MCF 10A (cell line): ENCODE measurements around the gene MAPK13. TPM values are rescaled to one million over a fixed set of nuclear protein-coding genes. Genes with fewer than 3 reads are reported as not detected.

Experiments
- BruUV-seq: library from RNA; stranded (reverse); fragments of 400-500 nt; replicated peaks from 2 replicates; lab custom pipeline; 2021; lab: Mats Ljungman, UMichigan
- CTCF ChIA-PET: fragments of 300-600 bp; sonication (Branson Sonifier 250); formaldehyde crosslinking; extraction: SDS; loops from one replicate; lab custom pipeline; 2021; ENCODE audit warnings: antibody characterized with exemption, inconsistent platforms; lab: Yijun Ruan, JAX
- POLR2A ChIA-PET: fragments of 300-600, 350-650 bp; sonication (Branson Sonifier 250); formaldehyde crosslinking; extraction: SDS; loops from one replicate; lab custom pipeline; 2020; ENCODE audit warnings: antibody characterized with exemption, inconsistent platforms; lab: Yijun Ruan, JAX
- DNase-seq: peaks from one replicate; pipeline ENCODE4 v3.0.0-alpha.2; 2018; ENCODE audit not compliant: unreplicated experiment
- H3K27ac Mint-ChIP-seq: one replicate; pipeline ENCODE4 v1.8.0; 2022; ENCODE audit warnings: mild to moderate bottlenecking, low read depth, mixed read lengths; ENCODE audit not compliant: unreplicated experiment
- H3K27me3 Mint-ChIP-seq: one replicate; pipeline ENCODE4 v1.8.0; 2022; ENCODE audit warnings: mixed read lengths; ENCODE audit not compliant: insufficient read depth, unreplicated experiment
- H3K36me3 Mint-ChIP-seq: one replicate; pipeline ENCODE4 v1.8.0; 2022; ENCODE audit warnings: mild to moderate bottlenecking, moderate library complexity, mixed read lengths; ENCODE audit not compliant: insufficient read depth, unreplicated experiment
- H3K4me1 Mint-ChIP-seq: one replicate; pipeline ENCODE4 v1.8.0; 2022; ENCODE audit warnings: mixed read lengths; ENCODE audit not compliant: insufficient read depth, unreplicated experiment
- H3K4me3 Mint-ChIP-seq: one replicate; pipeline ENCODE4 v1.8.0; 2022; ENCODE audit warnings: mild to moderate bottlenecking, moderate library complexity, mixed read lengths; ENCODE audit not compliant: unreplicated experiment
- H3K9me3 Mint-ChIP-seq: one replicate; pipeline ENCODE4 v1.8.0; 2022; ENCODE audit warnings: mixed read lengths; ENCODE audit not compliant: unreplicated experiment
- intact Hi-C: fragments of 100-400 bp; cut with micrococcal nuclease; formaldehyde crosslinking; loops from 2 replicates; pipeline ENCODE4 v1.14.1; 2022
- total RNA-seq: library from RNA; stranded (reverse); gene quantifications from 2 replicates; pipeline ENCODE4 v1.2.3, GENCODE V29; 2022
- TF ChIP-seq, protein P1 (sequence below): fragments of 200-600 bp; IDR thresholded peaks from one replicate; pipeline ENCODE4 v1.8.0; 2022; ENCODE audit warnings: antibody characterized with exemption, mild to moderate bottlenecking; ENCODE audit not compliant: unreplicated experiment

Gene MAPK13
- total RNA-seq, 1 experiment from 2014 or later, result 5.5 TPM

DNA sequence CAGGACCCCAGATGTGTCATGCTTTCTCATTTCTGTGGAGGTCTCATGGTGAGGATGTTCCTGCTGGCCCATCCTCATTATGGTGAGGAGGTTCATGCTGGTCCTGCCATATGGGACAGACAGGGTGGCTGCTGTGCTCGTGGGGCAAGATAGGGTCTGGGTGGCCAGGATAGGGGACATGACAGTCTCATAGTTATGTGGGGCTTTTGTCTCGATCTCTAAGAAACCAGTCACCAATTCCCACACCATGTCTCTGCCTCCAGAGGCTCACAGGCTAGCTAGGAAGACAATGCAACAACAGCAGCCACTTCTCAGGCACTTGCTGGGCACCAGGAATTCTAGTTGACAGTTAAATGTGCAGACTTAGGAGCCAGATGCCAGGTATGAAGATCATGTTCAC is 4.2 kb upstream of the MAPK13 start:
- CTCF ChIA-PET, result interaction anchor here (1.3 to 2.1 kb wide), 4 partner anchors 14 to 234 kb away, joined by 3 to 9 read pairs (median 5); no protein-coding TSS in a partner anchor
- H3K27ac Mint-ChIP-seq, result no peak overlapping the region

DNA sequence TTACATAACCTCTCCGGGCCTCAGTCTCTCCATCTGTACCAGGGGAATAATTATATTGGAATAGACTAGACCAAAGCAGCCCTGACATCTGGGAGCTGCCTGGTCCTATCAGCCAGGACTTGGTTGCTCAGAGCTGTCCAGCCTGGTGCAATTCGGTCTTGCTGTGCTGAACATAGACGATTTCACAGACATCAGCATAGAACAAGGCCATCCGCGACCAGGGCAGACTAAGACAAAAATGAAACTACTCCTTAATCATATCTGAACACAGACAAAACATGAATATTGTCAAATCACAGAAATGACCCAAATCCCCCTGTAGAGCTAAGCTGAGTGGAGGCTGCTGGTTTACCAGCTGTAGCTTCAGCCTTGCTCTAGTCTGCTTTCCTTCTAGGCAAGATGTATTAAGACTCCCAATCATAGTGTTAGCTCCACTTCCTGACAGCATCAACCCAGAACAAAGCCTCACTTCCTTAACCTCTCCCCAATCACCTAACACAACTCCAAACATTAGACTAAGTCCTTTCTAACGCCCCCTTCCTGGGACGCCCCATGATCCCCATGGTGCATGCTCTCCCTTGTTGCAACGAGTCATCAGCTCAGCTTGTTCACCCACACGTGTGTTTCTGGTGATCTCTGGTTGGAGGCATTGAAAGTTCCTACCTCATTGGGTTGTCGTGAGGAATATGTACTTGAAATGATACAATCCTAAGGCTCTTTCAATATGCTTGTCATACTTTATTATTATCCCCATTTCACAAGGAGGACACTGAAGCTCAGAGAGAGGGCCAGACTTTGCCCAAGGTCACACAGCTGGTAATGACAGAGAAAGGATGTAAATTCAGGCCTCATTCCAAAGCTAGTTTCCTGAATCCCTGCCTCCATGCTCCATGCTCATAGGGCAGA is 3.5 kb upstream of the MAPK13 start:
- no TSS peak for BruUV-seq
- no peak overlapping the region for H3K27ac Mint-ChIP-seq
- CTCF ChIA-PET, result interaction anchor here (0.5 to 2.1 kb wide), 6 partner anchors 13 to 234 kb away, joined by 3 to 9 read pairs (median 4); no protein-coding TSS in a partner anchor
- no peaks in the 10 kb centered on the region for H3K9me3 Mint-ChIP-seq
- TF ChIP-seq, protein P1, sequence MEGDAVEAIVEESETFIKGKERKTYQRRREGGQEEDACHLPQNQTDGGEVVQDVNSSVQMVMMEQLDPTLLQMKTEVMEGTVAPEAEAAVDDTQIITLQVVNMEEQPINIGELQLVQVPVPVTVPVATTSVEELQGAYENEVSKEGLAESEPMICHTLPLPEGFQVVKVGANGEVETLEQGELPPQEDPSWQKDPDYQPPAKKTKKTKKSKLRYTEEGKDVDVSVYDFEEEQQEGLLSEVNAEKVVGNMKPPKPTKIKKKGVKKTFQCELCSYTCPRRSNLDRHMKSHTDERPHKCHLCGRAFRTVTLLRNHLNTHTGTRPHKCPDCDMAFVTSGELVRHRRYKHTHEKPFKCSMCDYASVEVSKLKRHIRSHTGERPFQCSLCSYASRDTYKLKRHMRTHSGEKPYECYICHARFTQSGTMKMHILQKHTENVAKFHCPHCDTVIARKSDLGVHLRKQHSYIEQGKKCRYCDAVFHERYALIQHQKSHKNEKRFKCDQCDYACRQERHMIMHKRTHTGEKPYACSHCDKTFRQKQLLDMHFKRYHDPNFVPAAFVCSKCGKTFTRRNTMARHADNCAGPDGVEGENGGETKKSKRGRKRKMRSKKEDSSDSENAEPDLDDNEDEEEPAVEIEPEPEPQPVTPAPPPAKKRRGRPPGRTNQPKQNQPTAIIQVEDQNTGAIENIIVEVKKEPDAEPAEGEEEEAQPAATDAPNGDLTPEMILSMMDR, result no peak
- DNase-seq, result no peak
- H3K4me1 Mint-ChIP-seq, result peaks cover 14% of the 10 kb centered on the region
- POLR2A ChIA-PET, result interaction anchor here (1.3 kb wide), 1 partner anchor 13 kb away, joined by 4 read pairs; no protein-coding TSS in a partner anchor
- intact Hi-C loops, result no loop called here
- H3K27me3 Mint-ChIP-seq, result no peaks in the 10 kb centered on the region
- H3K36me3 Mint-ChIP-seq, result peaks cover 11% of the 10 kb centered on the region
- no peak overlapping the region for H3K4me3 Mint-ChIP-seq

More for the DNA sequence above, 4.2 kb upstream of the MAPK13 start:
- TF ChIP-seq, protein P1, result no peak
- no peaks in the 10 kb centered on the region for H3K9me3 Mint-ChIP-seq
- DNase-seq, result no peak
- peaks cover 16% of the 10 kb centered on the region for H3K4me1 Mint-ChIP-seq
- intact Hi-C loops, result no loop called here
- peaks cover 11% of the 10 kb centered on the region for H3K36me3 Mint-ChIP-seq
- H3K27me3 Mint-ChIP-seq, result no peaks in the 10 kb centered on the region
- POLR2A ChIA-PET, result no interaction called here
- no TSS peak for BruUV-seq
- H3K4me3 Mint-ChIP-seq, result no peak overlapping the region

DNA sequence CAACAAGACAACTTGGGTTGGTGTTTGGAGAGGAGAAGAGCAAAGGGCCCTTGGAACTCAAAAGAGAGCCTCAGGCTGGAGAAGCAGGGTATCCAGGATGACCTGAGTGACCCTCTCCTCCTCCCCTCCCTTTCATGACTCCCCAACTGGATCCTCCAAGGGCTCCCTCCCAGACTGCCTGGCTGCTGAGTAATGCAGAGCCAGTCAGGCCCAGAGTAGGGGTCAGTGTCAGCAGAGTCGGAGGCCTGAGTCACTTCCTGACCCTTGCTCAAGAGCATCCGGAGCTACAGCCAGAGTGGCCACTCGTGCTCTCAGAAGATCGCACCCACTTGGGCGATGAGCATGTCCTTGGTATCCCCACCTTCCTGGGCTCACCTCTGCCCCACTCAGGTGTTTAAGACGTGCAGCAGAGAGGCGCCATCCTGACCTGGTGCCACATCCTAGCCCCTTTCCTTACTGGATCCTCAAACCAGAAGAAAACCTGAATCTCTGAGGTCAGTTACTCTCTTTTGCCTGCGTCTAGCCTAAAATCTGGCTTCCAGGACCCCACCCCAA is 2.8 kb upstream of the MAPK13 start:
- intact Hi-C loops, result no loop called here
- Mint-ChIP-seq H3K27ac (no peak overlapping the region), H3K9me3 (no peaks in the 10 kb centered on the region), H3K4me3 (no peak overlapping the region), H3K36me3 (peaks cover 4% of the 10 kb centered on the region), H3K27me3 (no peaks in the 10 kb centered on the region), H3K4me1 (peaks cover 14% of the 10 kb centered on the region)
- TF ChIP-seq, protein P1, result no peak
- BruUV-seq, result no TSS peak
- DNase-seq, result peak; percentile 71
- ChIA-PET POLR2A (interaction anchor here (1.3 kb wide), 1 partner anchor 12 kb away, joined by 4 read pairs; no protein-coding TSS in a partner anchor), CTCF (interaction anchor here (0.5 to 2.1 kb wide), 5 partner anchors 13 to 233 kb away, joined by 3 to 9 read pairs (median 4); no protein-coding TSS in a partner anchor)

GRCh38 chr6:36128073-36128472 is 2.2 kb upstream of the MAPK13 start:
- no peak overlapping the region for H3K4me3 Mint-ChIP-seq
- POLR2A ChIA-PET, result interaction anchor here (1.3 kb wide), 1 partner anchor 12 kb away, joined by 4 read pairs; no protein-coding TSS in a partner anchor
- H3K27ac Mint-ChIP-seq, result no peak overlapping the region
- DNase-seq, result no peak
- TF ChIP-seq, protein P1, result no peak
- intact Hi-C loops, result no loop called here
- BruUV-seq, result no TSS peak
- CTCF ChIA-PET, result interaction anchor here (2.1 kb wide), 1 partner anchor 232 kb away, joined by 9 read pairs; no protein-coding TSS in a partner anchor
- no peaks in the 10 kb centered on the region for H3K9me3 Mint-ChIP-seq
- H3K27me3 Mint-ChIP-seq, result no peaks in the 10 kb centered on the region
- H3K4me1 Mint-ChIP-seq, result peaks cover 14% of the 10 kb centered on the region
- H3K36me3 Mint-ChIP-seq, result no peaks in the 10 kb centered on the region
